ENCODE measurements around the gene PLIN5. TPM values are rescaled to one million over a fixed set of nuclear protein-coding genes. Genes with fewer than 3 reads are reported as not detected.

Gene PLIN5
- total and polyA plus RNA-seq, 2 of the 8 experiments (the other 6 are each of a cell fraction or from before 2014, with no cell fraction given) = 2.0 to 2.5 TPM

GRCh38 chr19:4570402-4570801, 35.4 kb upstream of the PLIN5 start:
- 91% methylated on average over 11 of the region's 11 CpGs; no CpG with 5 or more reads in 1 of the 2 experiments for WGBS, 2 experiments (ENCODE audit: extremely low coverage in 1 of 2, insufficient coverage in 1 of 2, insufficient read length in 1 of 2, insufficient replicate concordance in 2 of 2, low coverage in 1 of 2, low lambda C conversion rate in 2 of 2, missing lambda C conversion rate in 1 of 2)
- peaks cover 0 to 20% of the 10 kb centered on the region in 2 experiments; a peak in 1 of 4 replicates for H3K79me2 ChIP-seq (ENCODE audit: control insufficient read depth in 1 of 2, insufficient read depth in 2 of 2, low read length in 2 of 2)
- FAIRE-seq = no peak
- no peak for TF ChIP-seq SIX5 (IDR thresholded peaks at IDR 0.05; ENCODE audit: low read depth, low read length)
- TF ChIP-seq ATF3 (IDR thresholded peaks at IDR 0.05; ENCODE audit: insufficient read depth, low read depth, low read length) = no peak
- no peak for TF ChIP-seq CTBP2 (IDR thresholded peaks at IDR 0.05; ENCODE audit: borderline replicate concordance, insufficient read depth, insufficient read length, low read length)
- TF ChIP-seq NANOG (IDR thresholded peaks at IDR 0.05; ENCODE audit: insufficient read depth, low read depth, low read length, poor library complexity, severe bottlenecking) = no peak
- no peak for TF ChIP-seq RNF2 (IDR thresholded peaks at IDR 0.05; ENCODE audit: borderline replicate concordance, low read depth, low read length, missing control alignments, poor library complexity, severe bottlenecking)
- TF ChIP-seq CTCF (IDR thresholded peaks at IDR 0.05; ENCODE audit: control extremely low read depth in 1 of 3, insufficient read depth in 1 of 3, low read depth in 1 of 3, low read length in 3 of 3) = no peak
- TF ChIP-seq ASH2L (IDR thresholded peaks at IDR 0.05; ENCODE audit: low read length) = no peak
- TF ChIP-seq SRF (IDR thresholded peaks at IDR 0.05; ENCODE audit: low read depth, low read length) = no peak
- TF ChIP-seq BCL11A (IDR thresholded peaks at IDR 0.05; ENCODE audit: low read depth in 2 of 2, low read length in 2 of 2) = no peak
- no peak for TF ChIP-seq PHF8 (conservative IDR thresholded peaks at IDR 0.05; ENCODE audit: low read depth, low read length)

More at GRCh38 chr19:4570402-4570801, 35.4 kb upstream of the PLIN5 start:
- no peak overlapping the region for H3K4me3 ChIP-seq (ENCODE audit: extremely low read depth in 1 of 4, insufficient read depth in 2 of 4, low read depth in 3 of 4, low read length in 4 of 4)
- H3K36me3 ChIP-seq (ENCODE audit: control insufficient read depth in 2 of 4, insufficient read depth in 4 of 4, low read length in 3 of 4) = no peaks in the 10 kb centered on the region
- no peak overlapping the region for H2BK15ac ChIP-seq (ENCODE audit: low read length)
- no peak overlapping the region for H2BK20ac ChIP-seq (ENCODE audit: low read length)
- H3K4me1 ChIP-seq (replicated peaks in 1 of 4; ENCODE audit: control insufficient read depth in 3 of 4, insufficient read depth in 4 of 4, low read length in 3 of 4) = peaks cover 0 to 6% (median 4%) of the 10 kb centered on the region in 4 experiments; a peak in 5 of 7 replicates
- H4K5ac ChIP-seq (ENCODE audit: insufficient read length, low read depth, low read length) = no peak overlapping the region
- no peak overlapping the region for H3K23ac ChIP-seq (ENCODE audit: insufficient read length)
- H2AK5ac ChIP-seq (ENCODE audit: low read depth, low read length) = no peak overlapping the region
- H2BK120ac ChIP-seq (replicated peaks; ENCODE audit: low read depth, low read length) = no peak overlapping the region
- ChIA-PET POLR2A (ENCODE audit: partially characterized antibody) (interaction anchor here (0.7 to 1.3 kb wide), 4 partner anchors 10 to 62 kb away, joined by 3 to 4 read pairs (median 3); no protein-coding TSS in a partner anchor), CTCF (ENCODE audit: partially characterized antibody) (interaction anchor here (0.6 to 14.7 kb wide), 14 partner anchors 8 to 168 kb away, joined by 3 to 316 read pairs (median 6); partner anchors contain the start of genes CHAF1A and PLIN5)
- H3K4ac ChIP-seq (replicated peaks; ENCODE audit: insufficient read length, low read depth, low read length) = no peak overlapping the region
- DNase-seq (ENCODE audit: low read depth in 1 of 2, low spot score in 2 of 2) = no peak
- no peak overlapping the region for H3K14ac ChIP-seq (ENCODE audit: insufficient read length)
- H3K9ac ChIP-seq (replicated peaks in 1 of 4; ENCODE audit: extremely low read depth in 1 of 4, low read depth in 3 of 4, low read length in 3 of 4) = no peak overlapping the region
- no peak overlapping the region for H3K18ac ChIP-seq (ENCODE audit: extremely low read depth, low read length)
- no peaks in the 10 kb centered on the region for H3K27me3 ChIP-seq (replicated peaks in 1 of 4; ENCODE audit: control insufficient read depth in 3 of 4, extremely low read depth in 1 of 4, insufficient read depth in 3 of 4, low read length in 3 of 4)
- peaks cover 12% of the 10 kb centered on the region for H3K79me1 ChIP-seq (ENCODE audit: low read depth, low read length)
- no peaks in the 10 kb centered on the region for H3K9me3 ChIP-seq (ENCODE audit: insufficient read depth in 2 of 2, low read depth in 1 of 2, low read length in 1 of 2)
- peaks cover 13 to 14% of the 10 kb centered on the region in 2 experiments for H4K20me1 ChIP-seq (replicated peaks in 1 of 2; ENCODE audit: control insufficient read depth in 1 of 2, insufficient read depth in 2 of 2, low read length in 2 of 2)
- no peak overlapping the region for H4K8ac ChIP-seq (ENCODE audit: extremely low read depth, insufficient read depth, low read length)
- no peak overlapping the region for H3K4me2 ChIP-seq (ENCODE audit: insufficient read depth in 1 of 2, low read depth in 2 of 2, low read length in 2 of 2)
- no peak overlapping the region for H3K56ac ChIP-seq (replicated peaks; ENCODE audit: insufficient read length, low read depth, low read length)
- no peaks in the 10 kb centered on the region for H3K23me2 ChIP-seq (ENCODE audit: low read depth, low read length)
- H3K27ac ChIP-seq (ENCODE audit: low read depth, low read length) = no peak overlapping the region
- no peak overlapping the region for H2BK12ac ChIP-seq (ENCODE audit: low read depth, low read length)
- no peak overlapping the region for H2AFZ ChIP-seq (ENCODE audit: low read length)
- H2BK5ac ChIP-seq (ENCODE audit: low read depth, low read length) = no peak overlapping the region
- no peak overlapping the region for H4K91ac ChIP-seq (replicated peaks; ENCODE audit: insufficient read length, low read length)
